Activated T-cell treated with anti-CD3 and anti-CD28 coated beads, Interleukin-2, amount 50 U/mL, for 72 hours (primary cell): ENCODE results near the gene IFT81. TPM values are rescaled to one million over a fixed set of nuclear protein-coding genes. Genes with fewer than 3 reads are reported as not detected.

ENCODE experiments used
- total RNA-seq, 2 donors: library from RNA; stranded (reverse); gene quantifications; one replicate each; pipeline ENCODE4 v1.2.3, GENCODE V29; 2022

Gene IFT81
- total RNA-seq, 2 donors from 2014 or later: 1.3 to 1.4 TPM

Other genes starting within 250 kb of the IFT81 start
- 10 to 100 TPM; 23.8 to 24.5 TPM for gene GLTP, start 243.8 kb upstream of the IFT81 start, total RNA-seq
- 10 to 100 TPM; 22.5 to 25.1 TPM for gene TCHP, start 224.1 kb upstream of the IFT81 start, total RNA-seq
- 10 to 100 TPM; 70.0 to 74.9 TPM for gene GIT2, start 128.0 kb upstream of the IFT81 start, total RNA-seq
- 10 to 100 TPM; 67.8 to 72.8 TPM for gene ANKRD13A, start 124.9 kb upstream of the IFT81 start, total RNA-seq
- 10 to 100 TPM; 16.9 to 19.0 TPM for gene C12orf76, start 75.8 kb upstream of the IFT81 start, total RNA-seq
- 100 to 1,000 TPM; 106 to 127 TPM for gene ATP2A2, start 156.9 kb downstream of the IFT81 start, total RNA-seq